Lower leg skin (tissue), 3 donors: ENCODE data around the gene SPON1.

Experiments
- CTCF ChIP-seq, 3 donors: fragments of 450-650 bp; IDR thresholded peaks; one replicate each; pipeline ENCODE4 v1.5.1; 2016; ENCODE audit warnings: antibody characterized with exemption in 3 of 3, mild to moderate bottlenecking in 3 of 3, moderate library complexity in 2 of 3
- POLR2A ChIP-seq, 2 donors: fragments of 450-650 bp; IDR thresholded peaks; one replicate each; pipeline ENCODE4 v1.6.1; 2016 to 2017; ENCODE audit warnings: antibody characterized with exemption in 2 of 2, mild to moderate bottlenecking in 1 of 2, moderate library complexity in 1 of 2

- TF ChIP-seq CTCF (IDR thresholded peaks at IDR 0.05) (no peak), POLR2A (IDR thresholded peaks at IDR 0.05) (no peak)
Observed at GRCh38 chr11:14070896-14071295, 108.4 kb downstream of the SPON1 start.
